Activated CD8-positive, alpha-beta memory T cell treated with anti-CD3 and anti-CD28 coated beads for 4 hours (primary cell): ENCODE measurements around the gene LHFPL2.

Experiments
- DNase-seq, 2 donors: peaks; one replicate each; pipeline ENCODE4 v3.0.0-alpha.2; 2020; ENCODE audit warnings: low read depth in 2 of 2

The LHFPL2 gene

GRCh38 chr5:78597068-78597973 is 51.3 kb downstream of the LHFPL2 start:
- DNase-seq, result no peak

GRCh38 chr5:78595458-78595921 is 53.1 kb downstream of the LHFPL2 start:
- no peak for DNase-seq

DNA sequence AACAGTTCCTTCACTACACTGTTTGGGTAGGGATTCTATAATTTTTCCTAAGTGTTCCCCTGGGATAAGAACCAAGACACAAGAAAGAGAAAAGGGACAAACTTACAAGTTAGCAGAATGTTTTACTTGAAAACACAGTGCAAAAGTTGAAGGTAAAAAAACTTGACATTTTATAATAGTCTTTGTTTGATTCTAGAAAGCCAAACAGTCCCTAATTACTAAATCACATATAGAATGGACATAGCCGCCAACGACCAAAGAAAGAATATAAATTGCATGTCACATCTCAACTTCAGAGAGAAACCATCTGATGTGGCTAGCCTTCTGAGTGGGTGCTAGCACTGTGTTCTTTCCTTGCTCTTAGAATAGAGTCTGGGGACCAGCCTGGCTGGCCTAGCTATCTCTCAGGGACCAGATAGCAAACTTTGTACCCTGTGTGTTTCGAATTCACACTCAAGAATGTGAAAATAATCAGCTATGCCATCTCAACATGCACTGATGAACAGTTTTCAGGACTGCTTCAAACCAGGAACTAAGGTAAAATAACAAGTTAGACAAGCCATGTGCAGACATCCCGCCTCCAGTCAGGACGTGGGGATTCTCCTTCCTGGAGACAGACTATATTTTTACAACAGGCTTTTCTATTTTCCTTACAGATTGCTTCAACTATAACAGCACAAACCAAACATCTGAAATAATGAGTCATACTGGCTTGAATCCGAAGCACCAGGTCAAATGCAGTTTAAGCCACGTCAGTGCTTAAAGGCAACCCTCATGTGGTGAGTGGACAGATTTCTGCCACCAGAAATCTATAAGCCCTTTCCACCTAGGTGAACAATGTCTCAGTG is 53.7 kb downstream of the LHFPL2 start:
- DNase-seq, result no peak

DNA sequence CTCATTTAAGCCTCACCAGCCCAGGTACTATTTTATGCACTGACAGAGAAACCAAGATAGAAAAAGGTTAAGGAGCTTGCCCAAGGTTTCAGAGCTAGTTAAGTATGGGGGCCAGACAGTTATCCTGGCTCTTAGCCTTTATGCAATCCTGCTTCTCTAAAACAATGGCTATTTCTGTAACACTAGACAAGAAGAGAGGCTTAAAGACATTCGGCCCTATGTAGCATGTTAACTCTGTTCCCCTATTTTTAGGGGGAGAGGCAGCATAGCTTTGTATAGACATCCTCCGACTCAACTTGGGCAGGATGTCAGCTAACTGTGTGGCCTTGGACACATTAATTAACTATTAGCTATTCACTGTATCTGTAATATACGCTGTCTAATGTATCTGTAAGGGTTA is 54.6 kb downstream of the LHFPL2 start:
- DNase-seq, result no peak

- no peak for DNase-seq
Observed at GRCh38 chr5:78593465-78593864, 55.1 kb downstream of the LHFPL2 start.

GRCh38 chr5:78592735-78593386 is 55.7 kb downstream of the LHFPL2 start:
- no peak for DNase-seq

- DNase-seq, result no peak
Observed at GRCh38 chr5:78591972-78592700, 56.4 kb downstream of the LHFPL2 start.

GRCh38 chr5:78591138-78591612 is 57.4 kb downstream of the LHFPL2 start:
- no peak for DNase-seq

DNA sequence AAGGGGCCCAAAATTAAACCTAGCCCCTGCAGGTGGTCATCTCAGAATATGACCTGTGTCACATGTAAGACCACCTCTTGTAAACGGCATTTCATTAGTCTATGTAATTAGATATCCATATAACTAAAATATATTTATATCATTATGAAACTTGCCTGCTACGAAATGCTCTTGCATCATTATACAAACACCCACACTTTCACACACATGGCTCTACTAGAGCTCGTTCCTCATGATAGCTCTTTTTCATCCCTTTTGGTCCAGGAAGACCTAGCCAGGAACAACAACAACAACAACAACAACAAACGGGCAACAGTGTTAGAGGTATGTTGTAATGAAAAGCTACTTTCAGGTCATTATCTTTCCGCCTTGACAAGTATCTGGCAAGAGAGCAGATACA is 58.6 kb downstream of the LHFPL2 start:
- DNase-seq, result no peak

- DNase-seq, result no peak
Observed at GRCh38 chr5:78588507-78588906, 60.1 kb downstream of the LHFPL2 start.

- no peak for DNase-seq
Observed at GRCh38 chr5:78587775-78588291, 60.7 kb downstream of the LHFPL2 start.

DNA sequence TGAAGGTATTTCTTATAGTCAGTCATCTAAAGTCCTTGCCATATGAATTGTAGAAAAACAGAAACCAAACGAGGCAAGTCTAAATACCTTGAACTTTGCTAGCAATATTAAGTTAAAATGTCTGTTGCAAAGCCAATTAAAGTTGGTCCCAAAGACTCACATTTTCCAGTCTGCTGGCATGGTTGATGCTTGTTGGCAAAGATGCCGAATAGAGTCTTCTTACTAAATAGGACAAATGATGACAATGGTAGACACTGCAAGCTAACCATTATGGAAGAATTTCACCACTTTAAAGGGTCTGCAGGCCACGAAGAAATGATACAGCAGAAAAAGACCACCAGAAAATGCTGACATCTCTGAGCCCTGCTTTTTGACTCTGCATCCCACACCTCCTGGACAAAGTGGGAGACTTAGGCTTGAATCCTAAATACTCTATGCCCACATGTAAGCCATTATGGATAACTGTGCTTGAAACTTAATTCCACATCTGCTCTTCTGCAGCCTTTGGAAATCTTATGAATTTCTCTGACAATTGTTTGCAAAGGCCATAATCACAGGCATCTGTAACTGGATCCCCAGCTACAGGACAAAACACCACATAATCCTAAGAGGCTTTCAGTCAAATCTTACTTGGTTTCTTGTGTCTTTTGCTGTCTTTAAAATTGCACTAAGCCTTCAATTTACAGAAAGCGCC is 61.3 kb downstream of the LHFPL2 start:
- no peak for DNase-seq

GRCh38 chr5:78586251-78586650 is 62.3 kb downstream of the LHFPL2 start:
- DNase-seq, result no peak

DNA sequence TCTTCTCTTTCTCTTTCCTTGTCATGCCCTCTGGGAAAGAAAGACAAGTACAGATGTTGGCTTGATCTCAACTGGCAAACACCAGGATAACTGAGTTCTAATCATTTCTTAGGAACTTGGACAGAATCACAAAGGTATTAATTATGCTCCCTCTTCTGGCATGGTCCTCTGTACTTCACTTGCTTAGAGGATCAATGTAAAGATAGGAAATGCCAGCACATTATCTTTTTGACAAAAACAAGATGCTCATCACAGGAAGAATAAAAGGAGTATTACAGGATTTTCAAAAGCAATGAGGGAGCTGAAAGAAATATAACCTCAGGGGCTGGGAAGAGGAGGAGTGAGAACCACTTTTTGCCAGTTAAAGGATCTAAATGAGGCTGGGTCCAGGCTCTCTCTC is 70.6 kb downstream of the LHFPL2 start:
- no peak for DNase-seq

DNA sequence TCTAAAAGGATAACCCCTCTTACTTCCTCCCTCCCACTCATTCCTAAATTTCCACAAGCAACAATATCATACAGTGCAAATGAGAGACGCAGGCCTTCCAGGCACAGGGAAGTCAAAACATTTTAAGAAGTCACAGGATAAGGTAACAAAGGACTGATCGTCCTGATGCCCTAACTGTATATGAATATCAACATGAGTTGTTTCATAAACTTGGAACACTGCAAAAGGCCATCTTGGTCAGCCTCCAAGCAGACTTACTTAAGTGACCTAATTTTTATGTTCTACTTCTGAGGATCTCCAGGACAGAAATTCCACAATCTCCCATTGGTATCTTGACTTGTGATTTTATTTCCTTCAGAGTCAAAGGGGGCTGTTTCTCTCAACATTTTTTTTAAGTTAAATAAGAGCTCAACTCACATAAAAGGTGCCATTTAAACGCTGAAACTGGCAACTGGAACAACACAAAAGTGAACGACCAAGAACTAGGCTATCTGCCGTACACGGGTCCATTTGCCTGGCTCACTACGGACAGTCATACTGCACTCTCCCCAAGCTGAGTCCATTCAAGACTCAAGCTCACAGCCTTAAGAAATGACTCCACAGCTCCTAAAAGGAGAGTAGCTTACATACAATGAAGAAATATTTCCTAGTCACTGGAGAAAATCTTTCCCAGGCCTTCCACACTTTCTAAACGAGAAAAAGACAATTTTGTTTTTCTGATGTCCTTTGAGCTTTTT is 71.3 kb downstream of the LHFPL2 start:
- DNase-seq, result no peak

GRCh38 chr5:78576376-78576775 is 72.2 kb downstream of the LHFPL2 start:
- DNase-seq, result no peak

DNA sequence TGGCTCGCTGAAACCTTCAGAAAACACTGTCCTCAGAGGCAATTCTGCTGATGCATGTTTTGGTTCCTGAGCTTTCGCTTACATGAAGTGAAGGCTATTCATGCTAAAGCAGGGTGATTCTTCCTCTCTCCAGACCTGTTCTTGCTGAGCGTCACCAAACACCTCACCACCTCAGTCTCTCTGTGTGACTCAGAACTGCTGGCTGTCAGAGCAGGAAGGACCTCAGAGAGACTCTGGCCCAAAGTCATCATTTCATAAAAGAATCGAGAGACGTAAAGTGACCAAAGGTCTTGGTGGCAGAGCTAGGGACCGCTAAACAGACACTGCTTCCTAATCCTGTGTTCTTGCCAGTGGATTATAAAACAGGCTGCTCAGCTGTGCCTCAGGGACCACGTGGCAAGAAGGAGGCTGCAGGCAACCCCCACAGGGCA is 73.8 kb downstream of the LHFPL2 start:
- no peak for DNase-seq

DNA sequence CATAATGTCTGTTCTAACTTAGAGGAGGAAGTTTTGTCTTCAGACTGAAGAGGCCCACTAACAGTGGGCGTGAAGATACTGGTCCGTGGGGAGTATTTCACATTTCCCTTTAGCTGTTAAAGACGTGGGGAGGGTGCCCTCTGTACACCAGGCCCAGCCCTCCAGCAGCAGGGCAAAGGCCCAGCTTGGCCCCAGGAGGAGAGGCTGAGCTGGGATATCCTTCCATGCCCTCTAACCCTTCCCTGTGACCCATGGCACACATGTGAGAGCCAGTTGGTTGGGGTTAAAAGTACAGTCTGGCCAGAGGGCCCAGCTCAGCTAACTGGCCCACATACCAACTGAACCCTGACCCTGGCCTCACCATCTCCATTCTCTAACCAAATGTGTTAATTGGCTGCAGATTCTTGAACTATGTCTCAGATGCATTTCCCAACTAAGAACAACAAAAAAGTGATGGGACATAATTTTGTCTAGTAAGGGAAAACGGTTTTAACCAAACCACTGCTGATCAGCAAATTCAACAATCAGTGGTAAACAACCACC is 74.4 kb downstream of the LHFPL2 start:
- no peak for DNase-seq

DNA sequence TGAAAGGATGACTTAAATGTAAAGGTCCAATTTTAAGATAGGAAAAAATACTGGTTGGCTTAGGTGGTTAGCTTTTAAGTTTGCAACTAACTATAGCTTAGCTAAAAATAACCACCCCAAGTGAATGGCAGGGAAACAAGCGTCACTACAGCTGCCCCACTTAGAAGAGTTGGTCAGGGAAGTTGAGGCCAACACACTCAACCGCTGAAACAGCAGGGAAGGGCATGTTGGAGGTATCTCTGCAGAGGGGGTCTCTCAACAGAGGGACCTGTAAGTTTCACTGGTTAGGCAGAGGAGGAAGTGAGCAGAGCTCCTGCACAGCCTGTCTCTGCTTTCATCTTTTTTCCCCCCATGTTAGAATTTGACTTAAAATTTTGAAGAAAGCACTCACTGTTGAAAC is 75.3 kb downstream of the LHFPL2 start:
- DNase-seq, result no peak
